Right cardiac atrium (tissue), 5 donors: ENCODE results near the gene SLC26A6. TPM values are rescaled to one million over a fixed set of nuclear protein-coding genes. Genes with fewer than 3 reads are reported as not detected.

ENCODE experiments used
- ATAC-seq, 2 donors: fragments of 200-7000 bp; cut with Tn5 transposase; one replicate each; pipeline versions ENCODE4 v1.8.0 to v1.9.1; 2020; ENCODE audit warnings: moderate library complexity in 2 of 2, mild to moderate bottlenecking in 1 of 2
- DNase-seq, 3 donors: peaks; one replicate each; pipeline ENCODE4 v3.0.0-alpha.2; 2020
- H3K27ac ChIP-seq: one replicate; pipeline ENCODE4 v1.5.1; 2013; ENCODE audit warnings: mild to moderate bottlenecking, low read length, control low read depth, moderate library complexity
- H3K27me3 ChIP-seq: one replicate; pipeline ENCODE4 v1.6.1; 2013; ENCODE audit not compliant: control insufficient read depth, insufficient read depth
- H3K4me1 ChIP-seq: one replicate; pipeline ENCODE4 v1.6.1; 2013; ENCODE audit warnings: low read length; ENCODE audit not compliant: control insufficient read depth, insufficient read depth
- H3K4me3 ChIP-seq: one replicate; pipeline ENCODE4 v1.5.1; 2013; ENCODE audit warnings: low read length, control low read depth
- H3K9me3 ChIP-seq: one replicate; pipeline ENCODE4 v1.6.1; 2013; ENCODE audit warnings: low read length; ENCODE audit not compliant: control insufficient read depth
- WGBS: extraction: QIAGEN DNeasy Blood & Tissue Kit; methylation state at CpG from one replicate; pipeline ENCODE4 v1.1.7; 2013; 5-methylcytosine and 5-hydroxymethylcytosine counted together
- intact Hi-C, 4 donors: fragments of 100-400 bp; cut with DNase I; formaldehyde crosslinking; loops; one replicate each; pipeline versions ENCODE4 v1.11.0 to v1.14.0; 2022 to 2023
- polyA plus RNA-seq: library from polyadenylated mRNA; stranded (reverse); fragments of 200-250 nt; gene quantifications from one replicate; pipeline ENCODE4 v1.2.3, GENCODE V29; 2013
- total RNA-seq, 4 donors: library from RNA; stranded (reverse); fragmentation: NEBNext Ultra II Directional; extraction: Animal tissue kit (Norgen Biotek cat#: 25700); gene quantifications; one replicate each; pipeline ENCODE4 v1.2.1, GENCODE V29; 2021
- donor health status: healthy with polysubstance abuse.
- donor health status: DM: no; HTN: yes; CAD: no.
- donor health status: DM: no; HTN: no; CAD: no.
- donor health status: DM: no; HTN: yes; CAD: no; lungs with severe emphysema.
- donor health status: DM: yes; HTN: yes; CAD: no.

SLC26A6 gene
- total and polyA plus RNA-seq, 5 donors = 8.6 to 15.4 (median 13.6) TPM

DNA sequence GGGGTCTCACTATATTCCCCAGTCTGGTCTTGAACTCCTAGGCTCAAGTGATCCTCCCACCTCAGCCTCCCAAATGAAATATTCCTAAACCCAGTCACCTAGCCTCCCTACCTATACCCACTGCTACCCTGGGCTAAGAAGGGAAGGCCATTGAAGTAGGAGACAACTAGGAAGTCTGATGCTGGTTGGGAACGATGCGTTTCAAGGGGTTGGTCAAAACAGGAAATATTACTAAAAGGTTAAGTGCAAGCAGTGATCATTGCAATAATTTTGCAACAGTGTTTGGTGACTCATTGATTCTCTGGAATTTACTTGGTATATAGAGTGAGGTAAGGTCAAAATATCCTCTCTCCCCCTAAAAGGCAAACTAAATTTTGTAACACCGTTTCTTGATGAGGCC lies 21.2 kb downstream of the SLC26A6 start:
- Histone ChIP-seq H3K27ac (no peak overlapping the region), H3K9me3 (peaks cover 2% of the 10 kb centered on the region), H3K27me3 (no peaks in the 10 kb centered on the region), H3K4me3 (no peak overlapping the region), H3K4me1 (no peaks in the 10 kb centered on the region)
- 63% methylated on average over 3 of the region's 3 CpGs for WGBS
- ATAC-seq = no peak
- intact Hi-C loops = no loop called here
- DNase-seq = no peak

GRCh38 chr3:48612309-48612708 lies 23.0 kb downstream of the SLC26A6 start:
- 46% methylated on average over 1 of the region's 1 CpG for WGBS
- no peaks in the 10 kb centered on the region for H3K27me3 ChIP-seq
- intact Hi-C loops = no loop called here
- no peak for ATAC-seq
- H3K4me3 ChIP-seq = no peak overlapping the region
- no peak for DNase-seq
- H3K4me1 ChIP-seq = peaks cover 2% of the 10 kb centered on the region
- peaks cover under 1% of the 10 kb centered on the region for H3K9me3 ChIP-seq
- H3K27ac ChIP-seq = no peak overlapping the region

DNA sequence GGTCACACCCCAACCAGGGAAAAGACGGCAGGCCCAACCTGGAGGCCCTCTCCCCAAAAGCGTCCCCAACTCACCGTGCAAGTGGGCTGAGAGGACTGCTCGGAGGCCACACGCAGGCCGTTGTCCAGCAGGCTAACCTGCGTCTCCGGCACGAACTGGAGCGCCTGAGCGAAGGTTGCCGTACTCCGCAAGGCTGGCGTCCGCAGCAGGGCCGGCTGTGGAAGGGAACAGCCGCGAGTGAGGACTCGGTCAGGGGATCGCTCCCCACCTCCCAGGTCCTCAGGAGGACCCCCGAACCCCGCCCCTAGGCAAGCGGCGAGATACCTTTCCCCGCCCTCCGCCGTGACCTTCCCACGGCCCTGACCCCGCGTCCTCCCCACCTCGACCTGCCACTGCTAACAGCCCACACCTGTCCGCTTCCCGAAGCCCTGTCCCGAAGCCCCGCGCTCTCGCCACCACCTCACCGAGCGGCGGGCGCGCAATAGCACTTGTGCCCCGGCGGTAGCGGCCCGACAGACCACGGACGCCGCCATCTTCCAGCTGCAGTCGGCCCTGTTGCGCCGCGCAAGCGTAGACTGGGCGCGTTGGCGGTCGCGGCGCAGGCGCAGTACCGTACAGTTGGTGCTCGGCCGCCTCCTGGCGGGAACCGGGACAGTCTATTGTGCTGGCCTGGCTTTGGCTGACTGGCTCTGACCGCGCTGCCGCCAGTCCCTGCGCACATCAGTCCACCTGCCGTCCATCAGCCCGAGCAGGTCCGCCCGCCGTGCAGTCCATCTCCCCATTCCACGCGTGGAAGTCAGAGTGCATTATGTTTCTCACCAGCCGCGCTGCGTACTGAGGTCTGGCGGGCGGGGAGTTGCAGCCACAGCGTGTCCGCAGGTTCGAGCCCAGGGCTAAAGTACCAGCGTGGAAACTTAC lies 25.9 kb downstream of the SLC26A6 start, which contains the start of gene UQCRC1:
Gene UQCRC1 (minus strand): TSS at position 559 of the 918 bp plus-strand sequence. CDS start 26 bp downstream, at position 533.
- DNase-seq (peak; percentile 93 to 97 (median 97)), ATAC-seq (peak; percentile 99)
- Histone ChIP-seq H3K4me3 (peak within 1 kb of the TSS; percentile 55), H3K9me3 (no peaks in the 10 kb centered on the region), H3K27ac (peak within 1 kb of the TSS; percentile 75), H3K4me1 (peaks cover 2% of the 10 kb centered on the region), H3K27me3 (no peaks in the 10 kb centered on the region)
- intact Hi-C loops = no loop called here
- 1% methylated on average over 86 of the region's 86 CpGs for WGBS

- ATAC-seq (no peak), DNase-seq (peak in 1 of 3 donors; percentile 5)
- 93% methylated on average over 5 of the region's 5 CpGs for WGBS
- intact Hi-C loops = no loop called here
- H3K27me3 ChIP-seq = no peaks in the 10 kb centered on the region
- H3K4me3 ChIP-seq = no peak overlapping the region
- no peaks in the 10 kb centered on the region for H3K9me3 ChIP-seq
- H3K27ac ChIP-seq = no peak overlapping the region
- H3K4me1 ChIP-seq = peaks cover 2% of the 10 kb centered on the region
These were observed 27.7 kb downstream of the SLC26A6 start for GRCh38 chr3:48607519-48607918.

- intact Hi-C loops = no loop called here
- peak in 1 of 2 donors; percentile 4 for ATAC-seq
- Histone ChIP-seq H3K4me3 (no peak overlapping the region), H3K27ac (peak overlapping the region; percentile 63), H3K27me3 (no peaks in the 10 kb centered on the region), H3K9me3 (no peaks in the 10 kb centered on the region), H3K4me1 (peaks cover 19% of the 10 kb centered on the region)
- peak; percentile 52 to 86 (median 82) for DNase-seq
- 41% methylated on average over 2 of the region's 2 CpGs for WGBS
These were observed 33.7 kb downstream of the SLC26A6 start for GRCh38 chr3:48601622-48601994.

GRCh38 chr3:48600711-48601621 lies 34.3 kb downstream of the SLC26A6 start:
- ATAC-seq (no peak), DNase-seq (peak in 2 of 3 donors; percentile 30)
- no peaks in the 10 kb centered on the region for H3K9me3 ChIP-seq
- H3K4me3 ChIP-seq = no peak overlapping the region
- H3K4me1 ChIP-seq = peaks cover 22% of the 10 kb centered on the region
- intact Hi-C loops = no loop called here
- WGBS = 94% methylated on average over 19 of the region's 19 CpGs
- no peaks in the 10 kb centered on the region for H3K27me3 ChIP-seq
- H3K27ac ChIP-seq = peak overlapping the region; percentile 63

- DNase-seq (peak in 2 of 3 donors; percentile 39 to 55), ATAC-seq (no peak)
- Histone ChIP-seq H3K27me3 (no peaks in the 10 kb centered on the region), H3K4me1 (peaks cover 25% of the 10 kb centered on the region), H3K9me3 (no peaks in the 10 kb centered on the region), H3K27ac (peak overlapping the region; percentile 89), H3K4me3 (no peak overlapping the region)
- intact Hi-C loops = no loop called here
- WGBS = 93% methylated on average over 12 of the region's 12 CpGs
These were observed 35.6 kb downstream of the SLC26A6 start for GRCh38 chr3:48599509-48600285.

DNA sequence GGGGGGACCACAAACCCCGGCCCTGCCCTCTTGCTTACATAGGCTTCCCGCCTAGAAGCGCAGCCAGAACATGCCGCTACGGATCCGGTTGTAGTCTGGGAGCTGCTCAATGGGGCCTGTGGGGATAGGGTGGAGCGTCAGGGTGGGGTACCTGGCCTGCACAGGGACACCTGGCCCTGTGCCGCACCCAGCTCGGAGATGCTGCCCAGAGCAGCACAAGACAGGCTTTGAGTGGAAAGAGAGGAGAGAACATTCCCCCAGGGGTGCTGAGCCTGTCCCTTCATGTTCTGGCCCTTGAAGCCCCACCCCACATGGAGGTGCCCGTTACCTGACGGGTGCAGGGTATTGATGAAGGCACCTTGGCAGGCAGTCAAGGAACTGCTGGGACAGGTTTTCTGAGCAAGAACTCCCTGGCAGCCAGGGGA lies 36.2 kb downstream of the SLC26A6 start:
- H3K27me3 ChIP-seq = no peaks in the 10 kb centered on the region
- peak in 2 of 3 donors; percentile 43 to 50 for DNase-seq
- peak overlapping the region; percentile 89 for H3K27ac ChIP-seq
- 74% methylated on average over 11 of the region's 11 CpGs for WGBS
- no peak overlapping the region for H3K4me3 ChIP-seq
- H3K9me3 ChIP-seq = no peaks in the 10 kb centered on the region
- peaks cover 25% of the 10 kb centered on the region for H3K4me1 ChIP-seq
- intact Hi-C loops = no loop called here
- no peak for ATAC-seq

- DNase-seq (peak; percentile 47 to 79 (median 78)), ATAC-seq (peak; percentile 53 to 73)
- no peak overlapping the region for H3K4me3 ChIP-seq
- intact Hi-C loops = no loop called here
- H3K4me1 ChIP-seq = peaks cover 25% of the 10 kb centered on the region
- H3K27ac ChIP-seq = peak overlapping the region; percentile 94
- no peaks in the 10 kb centered on the region for H3K9me3 ChIP-seq
- WGBS = 35% methylated on average over 5 of the region's 5 CpGs
- H3K27me3 ChIP-seq = no peaks in the 10 kb centered on the region
These were observed 36.8 kb downstream of the SLC26A6 start for GRCh38 chr3:48598323-48599076.

DNA sequence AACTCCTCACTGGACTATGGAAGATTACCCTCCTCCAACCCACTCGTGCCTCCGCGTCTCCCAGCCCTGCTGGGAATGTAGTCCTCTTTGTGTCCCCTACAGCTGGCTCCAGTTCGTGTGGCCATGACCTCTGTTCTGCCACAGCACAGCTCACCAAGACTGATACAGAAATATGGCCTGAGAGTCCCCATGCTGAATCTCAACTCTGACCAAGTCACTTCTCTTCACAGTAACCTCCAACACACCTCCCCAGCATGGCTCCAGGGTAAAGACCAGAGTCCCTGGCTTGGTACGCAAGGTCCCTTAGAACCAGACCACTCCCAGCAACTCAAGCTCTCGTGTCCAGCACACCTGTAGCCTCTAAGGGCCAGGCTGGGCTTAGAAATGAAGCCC lies 37.9 kb downstream of the SLC26A6 start:
- no peaks in the 10 kb centered on the region for H3K27me3 ChIP-seq
- intact Hi-C loops = no loop called here
- DNase-seq (peak; percentile 8 to 45 (median 43)), ATAC-seq (no peak)
- 69% methylated on average over 6 of the region's 6 CpGs for WGBS
- peaks cover 25% of the 10 kb centered on the region for H3K4me1 ChIP-seq
- H3K27ac ChIP-seq = peak overlapping the region; percentile 94
- no peak overlapping the region for H3K4me3 ChIP-seq
- no peaks in the 10 kb centered on the region for H3K9me3 ChIP-seq
